HG03378 (cell line): ENCODE results near the gene COPZ1.
"Not testable (repeated sequence)": the region's sequence is repeated elsewhere in the genome, so short reads cannot be mapped to it uniquely, and the experiment has no call there.

Source experiments
- ATAC-seq: cut with Tn5 transposase; IDR thresholded peaks from one replicate; pipeline ENCODE4 v1.9.1; 2021; ENCODE audit warnings: mild to moderate bottlenecking, moderate library complexity; ENCODE audit not compliant: unreplicated experiment

COPZ1 gene, protein sequence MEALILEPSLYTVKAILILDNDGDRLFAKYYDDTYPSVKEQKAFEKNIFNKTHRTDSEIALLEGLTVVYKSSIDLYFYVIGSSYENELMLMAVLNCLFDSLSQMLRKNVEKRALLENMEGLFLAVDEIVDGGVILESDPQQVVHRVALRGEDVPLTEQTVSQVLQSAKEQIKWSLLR

DNA sequence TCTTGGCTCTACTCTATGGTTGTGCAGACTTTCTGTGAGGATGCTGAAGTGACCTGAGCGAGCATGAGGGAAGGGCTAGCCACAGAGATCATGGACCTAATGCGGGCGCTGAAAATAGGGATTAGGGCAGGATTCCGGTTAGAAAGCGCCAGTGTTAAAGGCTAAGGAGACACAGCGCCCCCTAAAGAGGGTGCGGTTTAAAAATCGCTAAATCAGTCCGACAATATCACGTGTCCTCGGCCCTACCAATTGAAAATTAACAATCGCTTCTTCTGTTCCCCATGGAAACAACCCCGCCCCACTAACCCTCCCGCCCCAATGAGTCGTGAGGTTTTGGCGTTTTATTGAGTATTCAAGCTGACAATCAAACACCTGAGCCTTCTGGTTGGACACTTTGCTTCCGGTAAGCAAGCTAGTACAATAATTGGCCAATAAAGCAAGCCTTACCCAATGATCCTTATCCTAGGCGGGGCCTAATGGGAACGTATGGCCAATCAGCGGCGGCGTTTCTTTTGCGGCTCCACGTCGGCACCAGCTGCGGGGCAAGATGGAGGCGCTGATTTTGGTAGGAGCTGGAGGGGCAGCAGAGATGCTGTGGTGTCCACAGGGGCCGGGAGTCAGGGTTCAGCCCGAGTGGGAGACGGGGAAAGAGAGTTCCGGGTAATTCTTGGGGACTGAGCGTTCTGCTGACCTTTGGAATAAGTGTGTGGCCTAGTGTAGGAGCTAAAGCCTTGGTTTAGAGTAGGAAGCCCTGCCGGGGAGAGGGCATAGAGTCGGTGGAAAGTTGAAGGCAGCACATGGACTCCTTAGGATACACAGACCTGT, at the start of gene COPZ1:
Gene COPZ1, plus strand, starts transcription at position 515 of the 825 bp plus-strand sequence. Its CDS starts 33 bp downstream, at position 548.
- ATAC-seq: peak; percentile 99

DNA sequence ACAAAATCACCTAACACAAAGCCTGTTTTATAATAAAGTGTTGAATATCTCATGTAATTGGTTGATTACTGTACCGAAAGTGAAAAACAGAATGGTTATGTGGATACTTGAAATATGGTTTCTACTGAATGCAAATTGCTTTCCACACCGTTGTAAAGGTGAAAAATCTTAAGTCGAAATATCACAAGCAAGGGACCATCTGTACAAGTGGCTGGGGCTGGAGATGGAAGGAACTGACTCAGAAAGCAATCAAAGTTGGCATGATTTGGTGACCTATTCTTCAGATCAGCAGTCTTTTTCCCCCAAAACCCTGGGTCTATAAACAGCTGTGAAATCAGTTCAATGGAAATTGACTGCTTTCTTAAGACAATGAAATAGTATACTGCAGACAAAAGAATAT, 48.6 kb upstream of the COPZ1 start:
- no peak for ATAC-seq

DNA sequence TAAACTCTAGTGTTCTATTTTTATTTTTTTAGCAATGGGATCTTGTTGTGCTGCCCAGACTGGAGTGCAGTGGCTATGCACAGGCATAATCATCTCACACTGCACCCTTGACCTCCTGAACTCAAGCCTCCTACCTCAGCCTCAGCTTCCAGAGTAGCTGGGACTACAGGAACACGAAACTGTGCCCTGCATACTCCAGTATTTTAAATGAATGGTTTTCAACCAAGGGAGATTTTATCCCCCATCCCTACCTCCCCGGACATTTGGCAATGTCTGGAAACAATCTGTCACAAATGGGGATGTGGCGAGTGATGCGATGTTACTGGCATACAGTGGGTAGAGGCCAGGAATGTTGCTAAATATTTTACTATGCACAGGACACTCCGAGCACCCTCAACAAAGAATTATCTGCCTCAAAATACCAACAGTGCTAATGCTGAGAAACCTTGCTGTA, 47.1 kb upstream of the COPZ1 start:
- no peak for ATAC-seq

DNA sequence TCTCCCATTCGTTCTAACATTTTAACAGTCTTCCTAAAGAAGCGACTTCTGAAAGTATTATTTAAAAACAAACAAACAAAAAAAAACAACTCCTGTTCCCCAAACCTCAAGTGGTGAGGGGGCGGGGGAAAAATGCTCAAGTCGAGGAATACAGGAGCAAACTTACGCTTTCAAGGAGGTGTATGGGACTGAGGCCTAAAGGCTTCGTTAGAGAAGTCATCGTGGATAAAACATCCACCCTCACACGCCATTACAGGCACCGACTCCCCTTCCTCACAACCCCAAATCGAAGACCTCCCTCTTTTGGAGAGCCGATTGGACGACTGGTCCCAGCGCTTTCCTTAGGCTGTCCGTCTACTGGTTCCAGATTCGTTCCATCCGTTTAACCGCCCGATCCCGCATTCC, 45.7 kb upstream of the COPZ1 start:
- no peak for ATAC-seq

DNA sequence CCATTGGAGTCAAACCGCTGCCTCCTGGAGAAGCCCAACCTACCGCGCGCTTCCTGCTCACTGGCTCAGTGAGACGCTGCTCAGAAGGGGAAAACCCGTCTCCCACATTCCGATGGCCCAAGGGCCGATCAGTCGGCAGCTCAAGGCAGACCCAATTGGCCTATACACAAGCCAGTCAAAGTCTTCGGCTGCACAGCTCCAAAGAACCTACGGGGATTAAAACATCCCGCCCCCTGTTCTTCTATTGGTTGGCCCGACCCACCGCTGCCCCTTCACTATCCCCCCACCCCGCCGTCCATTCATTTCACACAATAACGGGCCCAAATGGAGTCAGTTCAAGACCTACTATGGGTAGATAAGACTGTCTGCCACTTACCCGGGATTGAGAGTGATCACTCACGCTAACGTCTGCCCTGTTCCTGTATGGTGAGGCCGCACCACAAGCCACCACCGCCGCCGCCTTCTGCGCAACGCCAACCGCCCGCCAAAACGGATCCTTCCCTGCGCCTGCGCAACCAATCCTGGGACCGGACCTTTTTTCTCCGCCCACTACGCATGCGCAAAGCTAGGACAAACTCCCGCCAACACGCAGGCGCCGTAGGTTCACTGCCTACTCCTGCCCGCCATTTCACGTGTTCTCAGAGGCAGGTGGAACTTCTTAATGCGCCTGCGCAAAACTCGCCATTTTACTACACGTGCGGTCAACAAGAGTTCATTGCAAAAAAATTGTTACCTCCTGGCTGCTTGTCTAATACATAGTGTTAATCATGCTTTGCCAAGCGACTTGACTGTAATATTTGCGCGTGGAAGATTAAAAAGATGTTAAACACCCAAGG, 45.1 kb upstream of the COPZ1 start, which contains the start of gene CBX5:
Gene CBX5, minus strand, starts transcription at position 491 of the 836 bp plus-strand sequence. CDS start 22,472 bp downstream, outside the sequence.
- peak; percentile 75 for ATAC-seq

DNA sequence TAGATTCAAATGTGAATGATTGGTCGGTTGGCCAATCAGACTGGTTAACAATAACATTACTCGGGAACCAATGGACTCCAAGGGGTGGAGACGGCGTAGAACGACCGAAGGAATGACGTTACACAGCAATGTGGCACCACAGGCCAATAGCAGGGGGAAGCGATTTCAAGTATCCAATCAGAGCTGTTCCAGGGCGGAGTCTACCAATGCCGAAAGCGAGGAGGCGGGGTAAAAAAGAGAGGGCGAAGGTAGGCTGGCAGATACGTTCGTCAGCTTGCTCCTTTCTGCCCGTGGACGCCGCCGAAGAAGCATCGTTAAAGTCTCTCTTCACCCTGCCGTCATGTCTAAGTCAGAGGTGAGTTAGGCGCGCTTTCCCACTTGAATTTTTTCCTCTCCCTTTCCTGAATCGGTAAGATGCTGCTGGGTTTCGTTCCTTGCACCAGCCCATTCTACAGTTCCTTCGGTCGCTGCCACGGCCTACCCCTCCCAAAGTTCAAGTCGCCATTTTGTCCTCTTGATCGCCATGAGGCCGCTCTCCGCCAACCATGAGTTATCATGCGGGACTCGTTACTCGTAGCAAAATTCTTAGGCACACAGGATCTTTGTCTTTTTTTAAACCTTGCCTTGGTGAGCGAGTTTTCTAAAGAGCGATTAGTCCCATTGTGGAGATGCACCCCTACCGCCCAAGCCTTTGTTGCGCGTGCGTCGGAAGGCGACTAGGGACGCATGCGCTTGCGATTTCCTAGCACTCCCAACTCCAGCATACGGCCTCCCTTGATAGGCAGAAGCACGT, 44.3 kb upstream of the COPZ1 start, which contains the start of gene HNRNPA1:
Gene HNRNPA1, plus strand, starts transcription at position 259 of the 793 bp plus-strand sequence. Its CDS starts 82 bp downstream, at position 341.
- ATAC-seq: peak; percentile 87

DNA sequence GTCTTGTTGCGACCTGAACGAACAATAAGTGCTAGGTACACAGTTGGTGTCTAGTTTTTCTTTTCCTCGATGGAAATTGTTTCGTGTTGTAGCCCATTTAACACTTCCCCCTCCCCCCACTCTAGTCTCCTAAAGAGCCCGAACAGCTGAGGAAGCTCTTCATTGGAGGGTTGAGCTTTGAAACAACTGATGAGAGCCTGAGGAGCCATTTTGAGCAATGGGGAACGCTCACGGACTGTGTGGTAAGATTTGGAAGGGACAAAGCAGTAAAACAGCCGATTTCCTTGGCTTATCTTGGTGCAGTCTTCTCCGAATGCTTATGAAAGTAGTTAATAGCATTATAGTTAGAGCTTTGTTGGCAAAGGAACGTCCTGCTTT, 43.7 kb upstream of the COPZ1 start:
- not testable (repeated sequence) for ATAC-seq

DNA sequence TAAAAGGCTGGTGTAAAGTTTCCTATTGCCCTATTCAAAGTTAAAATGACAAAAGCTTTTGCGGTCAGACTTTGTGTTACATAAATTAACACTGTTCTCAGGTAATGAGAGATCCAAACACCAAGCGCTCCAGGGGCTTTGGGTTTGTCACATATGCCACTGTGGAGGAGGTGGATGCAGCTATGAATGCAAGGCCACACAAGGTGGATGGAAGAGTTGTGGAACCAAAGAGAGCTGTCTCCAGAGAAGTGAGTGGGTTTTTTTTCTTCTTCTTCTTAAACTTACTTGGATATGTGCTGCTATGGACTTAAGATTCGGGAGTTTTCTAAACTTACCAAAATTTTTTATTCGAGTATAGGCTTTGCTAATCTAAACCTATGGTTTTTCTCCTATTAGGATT, 43.2 kb upstream of the COPZ1 start:
- ATAC-seq: not testable (repeated sequence)

DNA sequence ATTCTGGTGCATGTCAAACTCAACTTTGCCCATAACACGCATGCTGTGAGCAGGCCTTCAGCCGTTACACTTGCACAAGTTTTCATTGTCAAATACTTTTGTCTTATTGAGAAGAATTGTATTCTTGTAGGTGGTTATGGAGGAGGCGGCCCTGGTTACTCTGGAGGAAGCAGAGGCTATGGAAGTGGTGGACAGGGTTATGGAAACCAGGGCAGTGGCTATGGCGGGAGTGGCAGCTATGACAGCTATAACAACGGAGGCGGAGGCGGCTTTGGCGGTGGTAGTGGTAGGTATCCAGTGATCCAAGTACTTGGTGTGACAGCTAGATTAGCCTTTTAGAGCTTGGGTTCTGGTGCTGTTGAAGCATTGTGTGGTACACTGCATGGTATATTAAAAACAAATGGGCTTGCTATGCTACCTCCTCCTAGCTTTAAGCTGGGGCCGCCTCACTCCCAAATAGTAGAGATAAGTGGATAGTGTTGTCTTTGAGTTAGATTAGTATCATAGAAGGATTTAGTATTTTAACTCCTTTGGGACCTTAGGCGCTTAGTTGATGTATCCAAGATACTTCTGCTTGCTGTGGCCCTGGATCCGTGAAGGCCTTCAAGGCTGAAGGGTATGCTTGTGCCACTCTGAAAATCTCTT, 41.9 kb upstream of the COPZ1 start:
- ATAC-seq: no peak

DNA sequence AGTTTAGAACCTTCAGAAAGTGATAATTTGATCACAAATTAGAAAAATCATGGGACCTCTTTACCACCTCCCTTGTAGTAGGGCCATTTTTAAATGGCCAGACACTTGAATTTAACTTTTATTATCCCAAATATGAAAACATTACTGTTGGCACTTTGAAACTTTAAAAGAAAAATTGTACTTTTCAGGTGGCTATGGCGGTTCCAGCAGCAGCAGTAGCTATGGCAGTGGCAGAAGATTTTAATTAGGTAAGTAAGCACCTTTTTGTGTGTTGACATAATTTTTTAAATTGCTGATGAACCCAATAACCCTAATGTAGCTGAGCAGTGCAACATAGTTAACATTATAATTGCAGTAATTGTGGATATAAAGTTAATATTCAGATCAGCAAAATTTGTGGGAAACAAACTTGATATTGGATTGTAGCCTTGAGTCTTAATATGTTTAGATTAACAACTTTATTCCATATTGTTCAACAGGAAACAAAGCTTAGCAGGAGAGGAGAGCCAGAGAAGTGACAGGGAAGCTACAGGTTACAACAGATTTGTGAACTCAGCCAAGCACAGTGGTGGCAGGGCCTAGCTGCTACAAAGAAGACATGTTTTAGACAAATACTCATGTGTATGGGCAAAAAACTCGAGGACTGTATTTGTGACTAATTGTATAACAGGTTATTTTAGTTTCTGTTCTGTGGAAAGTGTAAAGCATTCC, 40.7 kb upstream of the COPZ1 start:
- ATAC-seq: not testable (repeated sequence)

DNA sequence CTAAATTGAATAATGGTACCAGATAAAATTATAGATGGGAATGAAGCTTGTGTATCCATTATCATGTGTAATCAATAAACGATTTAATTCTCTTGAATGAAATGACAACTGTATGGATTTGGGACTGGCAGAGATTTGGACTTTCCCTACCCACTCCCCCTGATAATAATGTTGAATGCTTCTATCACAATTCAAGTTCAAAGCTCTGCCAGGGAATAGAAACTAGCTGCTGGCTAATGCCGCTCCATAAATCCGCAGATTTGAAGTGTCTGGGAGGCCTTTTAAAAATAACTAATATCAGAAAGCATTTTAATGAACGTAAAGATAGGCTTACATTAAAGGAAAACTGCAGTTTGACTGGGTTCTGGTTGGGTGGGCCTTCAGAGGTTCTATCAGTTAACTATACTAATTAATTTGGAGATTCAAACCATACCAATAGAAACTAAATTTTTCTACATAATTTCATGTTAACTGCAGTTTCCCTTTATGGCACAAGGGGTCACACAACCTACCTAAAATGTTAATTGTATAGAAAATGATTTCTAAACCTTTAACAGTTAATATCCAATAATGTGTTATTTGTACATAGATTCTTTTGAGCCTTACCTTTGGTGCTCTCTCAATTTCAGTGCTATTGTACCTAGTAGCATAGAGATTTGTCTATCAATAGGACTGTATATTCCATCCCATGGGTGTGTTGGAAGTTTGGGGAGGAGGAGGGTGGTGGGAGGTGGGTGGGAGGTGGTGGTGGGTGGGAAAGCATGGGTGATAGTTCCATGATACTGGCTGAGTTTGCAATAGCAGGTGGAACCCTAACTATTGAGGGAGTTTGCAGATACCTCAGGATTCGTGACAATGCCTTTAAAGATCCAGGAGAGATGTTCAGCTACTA, 39.5 kb upstream of the COPZ1 start:
- no peak for ATAC-seq

DNA sequence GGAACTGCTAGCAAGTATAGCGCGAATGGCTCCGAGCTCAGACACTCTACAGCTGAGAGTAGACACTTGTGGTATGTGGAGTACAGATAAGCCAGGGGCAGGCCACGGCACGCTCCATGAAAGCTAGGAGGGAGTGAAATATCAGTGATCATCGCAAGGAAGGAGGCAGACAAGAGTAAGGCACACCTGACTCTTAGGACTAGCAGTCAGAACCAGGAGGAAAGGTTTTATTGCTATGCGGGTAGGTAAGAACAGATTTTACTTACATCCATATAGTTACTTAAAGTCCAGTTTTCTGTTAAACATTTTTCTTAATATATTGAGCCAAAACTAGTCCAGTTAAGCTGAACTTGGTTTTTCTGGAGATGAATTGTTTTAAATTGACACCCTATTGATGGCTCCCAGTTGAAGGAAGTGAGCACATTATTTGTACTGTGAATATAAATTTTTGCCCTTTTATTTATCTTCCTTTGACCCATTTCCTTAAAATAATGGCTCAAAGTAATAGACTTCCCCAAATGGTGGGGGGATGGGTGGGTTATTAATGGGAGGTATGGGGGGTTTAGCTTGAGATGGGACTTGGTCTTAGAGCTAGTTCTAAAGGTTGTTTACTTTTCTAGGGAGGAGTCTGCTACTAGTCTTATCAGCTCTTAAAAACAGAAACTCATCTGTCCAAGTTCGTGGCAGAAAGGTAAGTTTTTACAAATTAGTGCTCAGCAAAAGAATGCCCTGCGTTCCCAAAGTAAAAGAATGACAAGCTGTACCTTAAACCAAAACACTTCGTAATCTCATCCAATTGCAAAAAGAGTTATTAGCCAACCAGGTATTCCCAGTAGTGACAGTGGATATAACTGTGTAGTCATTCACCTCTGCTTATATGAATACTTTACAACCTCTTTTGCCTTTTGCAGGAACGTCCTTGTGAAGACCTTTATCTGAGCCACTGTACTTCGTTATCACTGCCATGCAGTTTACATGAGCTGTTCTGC, 38.6 kb upstream of the COPZ1 start:
- ATAC-seq: no peak

DNA sequence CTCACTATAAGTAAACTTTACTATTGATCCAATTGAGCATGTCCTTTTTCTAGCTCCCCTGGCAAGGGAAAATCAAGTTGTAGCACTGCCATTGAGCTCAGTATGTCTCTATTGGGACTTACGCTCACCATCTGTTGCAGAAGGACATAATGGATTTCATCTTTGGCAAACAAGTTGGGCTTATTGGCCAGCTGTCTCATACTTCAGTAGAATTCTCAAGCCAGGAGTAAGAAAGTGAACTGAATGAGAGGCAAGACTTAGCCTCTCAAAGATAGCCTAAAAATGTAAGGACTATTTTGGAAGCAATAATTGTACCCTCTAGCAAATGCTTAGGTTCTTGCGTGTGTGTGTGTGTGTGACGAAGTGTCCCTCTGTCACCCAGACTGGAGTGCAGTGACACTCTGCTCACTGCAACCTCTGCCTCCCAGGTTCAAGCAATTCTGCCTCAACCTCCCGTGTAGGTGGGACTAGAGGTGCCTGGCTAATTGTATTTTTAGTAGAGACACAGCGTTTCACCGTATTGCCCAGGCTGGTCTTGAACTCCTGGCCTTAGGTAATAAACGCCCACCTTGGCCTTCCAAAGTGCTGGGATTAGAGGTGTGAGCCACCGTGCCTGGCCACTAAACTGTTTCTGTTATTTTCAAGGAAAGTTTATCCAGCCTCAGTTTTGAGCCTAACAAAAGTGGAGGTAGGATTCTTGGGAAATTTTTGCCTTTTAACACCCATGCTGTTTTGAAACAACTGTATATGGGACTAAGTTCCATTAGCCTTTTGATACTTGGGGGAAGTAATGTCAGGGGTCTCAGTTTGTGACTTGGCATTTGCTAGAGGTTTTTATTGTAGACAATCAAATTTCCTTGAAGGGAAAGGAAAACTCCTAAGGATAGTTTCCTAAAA, 37.4 kb upstream of the COPZ1 start:
- ATAC-seq: no peak

DNA sequence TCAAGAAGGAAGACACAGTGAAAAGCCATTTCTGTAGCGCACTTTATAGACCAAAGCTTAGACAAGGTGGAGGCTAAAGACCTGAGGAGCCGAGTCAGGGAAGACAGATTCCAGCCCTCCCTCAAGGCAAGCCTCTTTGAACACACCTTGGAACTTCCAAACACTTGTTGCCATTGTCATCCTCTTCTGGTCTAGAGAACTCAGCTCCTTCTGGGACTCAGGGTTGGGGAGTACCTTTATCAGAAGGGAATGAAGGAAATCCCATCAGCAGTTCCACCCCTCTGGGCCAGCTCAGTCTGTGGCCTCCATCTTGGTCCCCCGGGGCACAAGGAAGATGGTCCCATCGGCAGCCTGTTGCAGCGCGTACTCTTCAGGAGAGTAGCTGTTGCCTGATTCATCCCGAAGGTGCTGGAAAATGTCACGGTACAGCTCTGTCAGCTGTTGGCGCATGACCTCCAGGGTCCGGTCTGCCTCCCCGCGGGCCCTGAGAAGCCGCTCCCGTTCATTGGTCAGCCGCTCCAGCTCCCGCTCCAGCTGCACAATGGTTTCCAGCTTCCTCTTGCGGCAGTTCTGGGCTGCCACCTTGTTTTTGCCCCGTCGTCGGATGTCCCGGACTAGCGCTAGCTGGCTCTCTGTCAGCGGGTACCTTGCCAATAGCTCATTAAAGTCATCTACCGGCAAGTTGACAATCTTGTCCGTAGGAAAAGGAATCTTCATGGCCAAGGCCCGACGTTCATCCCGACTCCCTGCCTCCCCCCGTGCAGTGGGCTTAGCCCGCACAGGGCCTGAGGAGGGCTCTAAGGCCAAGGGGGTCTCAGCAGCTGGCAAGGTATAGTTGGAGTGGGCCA, 32.6 kb upstream of the COPZ1 start:
- no peak for ATAC-seq

DNA sequence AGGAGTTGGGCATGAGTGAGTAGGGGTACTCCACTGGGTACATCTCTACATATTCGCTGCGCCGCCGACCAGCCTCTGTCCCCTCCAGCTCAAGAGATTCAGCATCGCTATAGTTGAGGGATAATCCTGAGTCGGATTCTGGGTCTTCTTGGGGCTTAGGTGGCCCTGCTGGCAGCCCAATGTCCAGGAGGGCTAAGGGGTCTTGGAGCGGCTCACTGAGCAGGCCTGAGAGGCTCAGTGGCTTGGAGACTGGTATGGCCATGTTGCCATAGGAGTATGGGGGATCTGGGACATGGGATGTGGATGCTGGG, 32.0 kb upstream of the COPZ1 start:
- ATAC-seq: no peak
